Bronchial epithelial cell (primary cell): ENCODE measurements around the gene ITIH1. TPM values are rescaled to one million over a fixed set of nuclear protein-coding genes. Genes with fewer than 3 reads are reported as not detected.

Experiments
- DNase-seq: peaks from one replicate; pipeline ENCODE4 v3.0.0-alpha.2; 2010; ENCODE audit warnings: low read depth
- FAIRE-seq: peaks from 2 replicates; lab custom pipeline; 2011; peaks lifted over from hg19 to GRCh38; lab: Jason Lieb, UNC
- H3K27me3 ChIP-seq: 2 replicates; pipeline ENCODE4 v1.5.1; 2011; ENCODE audit warnings: low read length; ENCODE audit not compliant: control insufficient read depth, insufficient read depth
- H3K36me3 ChIP-seq: 2 replicates; pipeline ENCODE4 v1.5.1; 2011; ENCODE audit warnings: low read length; ENCODE audit not compliant: control insufficient read depth, insufficient read depth
- H3K4me3 ChIP-seq: 2 replicates; pipeline ENCODE4 v1.5.1; 2011; ENCODE audit warnings: mild to moderate bottlenecking, low read depth, low read length, control low read depth
- total RNA-seq: library from RNA; depleted of rRNA; stranded (reverse); fragments of >200 nt; gene quantifications from 2 replicates; pipeline ENCODE4 v1.2.1, GENCODE V29; 2014
- TF ChIP-seq, protein P1 (sequence below): IDR thresholded peaks from 2 replicates; pipeline ENCODE4 v1.5.1; 2011; ENCODE audit warnings: mild to moderate bottlenecking, moderate library complexity, low read length, control low read depth, inconsistent platforms; ENCODE audit not compliant: insufficient read depth, severe bottlenecking

The ITIH1 gene
- total RNA-seq, 1 donor from 2014 or later, result not detected

GRCh38 chr3:52754373-52754772, 23.0 kb upstream of the ITIH1 start:
- Histone ChIP-seq H3K27me3 (no peaks in the 10 kb centered on the region), H3K36me3 (peaks cover 6% of the 10 kb centered on the region), H3K4me3 (no peak overlapping the region)
- TF ChIP-seq, protein P1, sequence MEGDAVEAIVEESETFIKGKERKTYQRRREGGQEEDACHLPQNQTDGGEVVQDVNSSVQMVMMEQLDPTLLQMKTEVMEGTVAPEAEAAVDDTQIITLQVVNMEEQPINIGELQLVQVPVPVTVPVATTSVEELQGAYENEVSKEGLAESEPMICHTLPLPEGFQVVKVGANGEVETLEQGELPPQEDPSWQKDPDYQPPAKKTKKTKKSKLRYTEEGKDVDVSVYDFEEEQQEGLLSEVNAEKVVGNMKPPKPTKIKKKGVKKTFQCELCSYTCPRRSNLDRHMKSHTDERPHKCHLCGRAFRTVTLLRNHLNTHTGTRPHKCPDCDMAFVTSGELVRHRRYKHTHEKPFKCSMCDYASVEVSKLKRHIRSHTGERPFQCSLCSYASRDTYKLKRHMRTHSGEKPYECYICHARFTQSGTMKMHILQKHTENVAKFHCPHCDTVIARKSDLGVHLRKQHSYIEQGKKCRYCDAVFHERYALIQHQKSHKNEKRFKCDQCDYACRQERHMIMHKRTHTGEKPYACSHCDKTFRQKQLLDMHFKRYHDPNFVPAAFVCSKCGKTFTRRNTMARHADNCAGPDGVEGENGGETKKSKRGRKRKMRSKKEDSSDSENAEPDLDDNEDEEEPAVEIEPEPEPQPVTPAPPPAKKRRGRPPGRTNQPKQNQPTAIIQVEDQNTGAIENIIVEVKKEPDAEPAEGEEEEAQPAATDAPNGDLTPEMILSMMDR, result no peak
- DNase-seq, result peak; percentile 12
- FAIRE-seq, result no peak

DNA sequence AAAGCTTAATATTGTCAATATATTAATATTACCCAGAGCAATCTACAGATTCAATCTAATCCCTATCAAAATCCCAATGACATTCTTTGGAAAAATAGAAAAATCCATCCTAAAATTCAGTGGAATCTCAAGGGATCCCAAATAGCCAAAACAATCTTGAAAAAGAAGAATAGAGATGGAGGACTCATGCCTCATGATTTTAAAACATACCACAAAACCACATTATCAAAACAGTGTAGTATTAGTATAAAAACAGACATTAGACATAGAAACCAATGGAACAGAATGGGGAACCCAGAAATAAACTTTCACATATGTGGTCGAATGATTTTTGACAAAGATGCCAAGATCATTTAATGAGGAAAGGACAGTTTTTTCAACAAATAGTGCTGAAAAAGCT, 21.3 kb upstream of the ITIH1 start:
- TF ChIP-seq, protein P1, result no peak

DNA sequence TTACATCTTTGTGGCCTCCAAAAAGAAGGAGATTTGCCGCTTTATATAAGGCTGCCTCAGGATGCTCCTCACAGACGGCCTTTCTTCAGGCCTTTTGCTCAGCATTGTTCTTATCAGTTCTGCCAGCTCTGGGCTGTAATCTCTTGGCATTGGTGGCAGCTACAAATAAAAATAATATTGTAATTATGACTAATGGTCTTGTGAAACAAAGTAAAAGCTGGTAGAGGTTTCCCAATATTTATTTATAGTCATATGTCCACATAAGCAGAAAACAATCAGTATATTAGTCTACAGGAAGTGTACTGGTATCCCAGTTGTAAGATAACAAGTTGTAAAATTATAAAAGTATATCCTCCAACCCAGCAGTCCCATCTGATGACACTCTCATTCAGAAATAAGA, 13.9 kb upstream of the ITIH1 start:
- FAIRE-seq (no peak), DNase-seq (peak; percentile 86)
- H3K36me3 ChIP-seq, result peaks cover 6% of the 10 kb centered on the region

More for the DNA sequence above, 21.3 kb upstream of the ITIH1 start:
- no peaks in the 10 kb centered on the region for H3K27me3 ChIP-seq
- FAIRE-seq (no peak), DNase-seq (no peak)
- H3K4me3 ChIP-seq, result no peak overlapping the region
- H3K36me3 ChIP-seq, result peaks cover 6% of the 10 kb centered on the region

GRCh38 chr3:52769786-52770455, 7.5 kb upstream of the ITIH1 start:
- FAIRE-seq, result no peak
- TF ChIP-seq, protein P1, result no peak
- peaks cover 4% of the 10 kb centered on the region for H3K36me3 ChIP-seq
- H3K27me3 ChIP-seq, result no peaks in the 10 kb centered on the region
- DNase-seq, result peak; percentile 15
- peak overlapping the region; percentile 87 for H3K4me3 ChIP-seq

More for the DNA sequence above, 13.9 kb upstream of the ITIH1 start:
- TF ChIP-seq, protein P1, result no peak
- no peak overlapping the region for H3K4me3 ChIP-seq
- H3K27me3 ChIP-seq, result no peaks in the 10 kb centered on the region

DNA sequence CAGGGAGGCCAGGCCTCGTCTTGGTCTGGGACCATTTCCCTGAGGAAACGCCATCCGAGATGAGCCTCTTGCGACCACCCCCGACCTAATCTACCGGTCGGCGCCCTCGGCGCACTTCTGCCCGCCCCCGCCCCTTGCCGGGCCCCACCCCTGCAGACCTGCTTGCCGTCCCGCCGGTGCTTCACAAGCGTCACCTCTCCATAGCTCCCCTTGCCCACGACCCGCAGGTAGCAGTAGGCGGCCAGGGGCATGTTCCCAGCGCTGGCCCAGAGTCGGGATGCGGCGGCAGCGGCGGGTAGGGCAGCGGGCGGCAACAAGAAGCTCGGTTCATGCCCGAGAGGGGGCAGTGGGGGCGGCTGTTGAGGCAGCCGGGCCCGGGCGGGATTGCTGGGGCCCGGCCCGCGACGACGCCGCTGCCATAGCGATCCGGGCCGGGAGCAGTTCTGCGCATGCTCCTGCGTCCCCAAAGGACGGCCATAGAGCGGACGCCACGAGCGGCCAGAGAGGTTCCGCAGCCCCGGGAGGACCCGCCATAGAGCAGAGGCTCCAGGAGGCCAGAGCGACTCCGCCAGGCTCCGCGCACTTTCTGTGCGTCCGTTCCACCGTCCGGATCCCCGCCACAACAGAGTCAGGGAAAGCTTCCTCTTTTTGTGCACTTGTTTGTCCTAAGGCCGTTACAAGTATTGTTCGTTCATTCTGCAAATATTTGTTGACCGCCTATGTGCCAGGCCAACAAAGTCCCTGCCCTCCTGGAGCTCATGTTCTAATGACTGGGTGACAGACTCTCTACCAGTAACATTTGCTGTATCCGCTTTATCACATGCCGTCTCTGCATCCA, 6.7 kb upstream of the ITIH1 start, which contains the start of gene NEK4:
TSS of gene NEK4 (minus strand) at position 445 of the 838 bp plus-strand sequence. CDS start at position 251, 194 bp downstream.
- H3K27me3 ChIP-seq, result no peaks in the 10 kb centered on the region
- peak; percentile 78 for DNase-seq
- TF ChIP-seq, protein P1, result no peak
- peaks cover 4% of the 10 kb centered on the region for H3K36me3 ChIP-seq
- no peak for FAIRE-seq
- peak within 1 kb of the TSS; percentile 87 for H3K4me3 ChIP-seq
